ENCODE data around the gene TMEM214. TPM values are rescaled to one million over a fixed set of nuclear protein-coding genes. Genes with fewer than 3 reads are reported as not detected.
A peak's percentile ranks its signal among the peaks of the same experiment; 100 is the strongest.

The TMEM214 gene
- polyA plus RNA-seq, 1 donor, result 68.0 TPM

GRCh38 chr2:27039871-27040270, 7.1 kb downstream of the TMEM214 start:
- no peak for DNase-seq (ENCODE audit: low read depth)

GRCh38 chr2:27040282-27040681, 7.5 kb downstream of the TMEM214 start:
- no peak for DNase-seq (ENCODE audit: low read depth)

- DNase-seq (ENCODE audit: low read depth), result no peak
Measured at GRCh38 chr2:27041752-27042151, 9.0 kb downstream of the TMEM214 start.

- no peak for DNase-seq (ENCODE audit: low read depth)
Measured at GRCh38 chr2:27042159-27042661, 9.4 kb downstream of the TMEM214 start.

- no peak for DNase-seq (ENCODE audit: low read depth)
Measured at GRCh38 chr2:27042985-27043634, 10.3 kb downstream of the TMEM214 start.

- no peak for DNase-seq (ENCODE audit: low read depth)
Measured at GRCh38 chr2:27049422-27050280, 16.9 kb downstream of the TMEM214 start.

GRCh38 chr2:27050281-27050995, 17.7 kb downstream of the TMEM214 start:
- DNase-seq (ENCODE audit: low read depth), result peak; percentile 97

GRCh38 chr2:27050996-27051901, 18.5 kb downstream of the TMEM214 start, which contains the start of gene AGBL5:
Gene AGBL5 (plus strand): TSS chr2:27051668. CDS start chr2:27052959, 1,291 bp downstream.
- peak; percentile 87 for DNase-seq (ENCODE audit: low read depth)

GRCh38 chr2:27051902-27052645, 19.3 kb downstream of the TMEM214 start:
- DNase-seq (ENCODE audit: low read depth), result no peak

- no peak for DNase-seq (ENCODE audit: low read depth)
Measured at GRCh38 chr2:27053321-27053720, 20.6 kb downstream of the TMEM214 start.

- no peak for DNase-seq (ENCODE audit: low read depth)
Measured at GRCh38 chr2:27053776-27054175, 21.0 kb downstream of the TMEM214 start.

GRCh38 chr2:27054721-27055120, 22.0 kb downstream of the TMEM214 start:
- DNase-seq (ENCODE audit: low read depth), result no peak

GRCh38 chr2:27057184-27057583, 24.4 kb downstream of the TMEM214 start:
- DNase-seq (ENCODE audit: low read depth), result no peak

GRCh38 chr2:27058210-27058609, 25.4 kb downstream of the TMEM214 start:
- DNase-seq (ENCODE audit: low read depth), result no peak

GRCh38 chr2:27059141-27059820, 26.5 kb downstream of the TMEM214 start:
- no peak for DNase-seq (ENCODE audit: low read depth)

- DNase-seq (ENCODE audit: low read depth), result no peak
Measured at GRCh38 chr2:27060323-27060722, 27.6 kb downstream of the TMEM214 start.

- DNase-seq (ENCODE audit: low read depth), result no peak
Measured at GRCh38 chr2:27065128-27065527, 32.4 kb downstream of the TMEM214 start.

- DNase-seq (ENCODE audit: low read depth), result no peak
Measured at GRCh38 chr2:27067385-27067784, 34.6 kb downstream of the TMEM214 start.

- no peak for DNase-seq (ENCODE audit: low read depth)
Measured at GRCh38 chr2:27069436-27069835, 36.7 kb downstream of the TMEM214 start.
